ENCODE data around the gene SPPL2B.

GRCh38 chr19:2350656-2351055 lies 22.2 kb downstream of the SPPL2B start:
- no peak for TF ChIP-seq GATA2 (CRISPR knock-in tag; IDR thresholded peaks at IDR 0.05)
- no peak for TF ChIP-seq REST (IDR thresholded peaks at IDR 0.05; ENCODE audit: low read depth, low read length)
- no peak for TF ChIP-seq SMC3 (IDR thresholded peaks at IDR 0.05; ENCODE audit: low read depth, low read length)
- TF ChIP-seq MEF2A (IDR thresholded peaks at IDR 0.05; ENCODE audit: borderline replicate concordance, low read depth) = no peak
- no peak for TF ChIP-seq CTCF (IDR thresholded peaks at IDR 0.05)
- no peak for TF ChIP-seq JUND (IDR thresholded peaks at IDR 0.05)
- TF ChIP-seq NRF1 (IDR thresholded peaks at IDR 0.05; ENCODE audit: low read depth, low read length) = no peak
- no peak for TF ChIP-seq TEAD4 (IDR thresholded peaks at IDR 0.05; ENCODE audit: borderline replicate concordance, insufficient read depth)
- no peak for TF ChIP-seq FOXM1 (IDR thresholded peaks at IDR 0.05; ENCODE audit: low read depth)
- TF ChIP-seq POLR2AphosphoS5 (IDR thresholded peaks at IDR 0.05; ENCODE audit: low read depth, low read length) = no peak
- TF ChIP-seq TAF1 (IDR thresholded peaks at IDR 0.05; ENCODE audit: borderline replicate concordance, low read depth, low read length) = no peak
